Mammary epithelial cell (primary cell): ENCODE results near the gene GTPBP1.

Experiments
- CTCF ChIP-seq, 2 donors: IDR thresholded peaks in 1 of 2; conservative IDR thresholded peaks in 1 of 2; 2 replicates each; pipeline ENCODE4 v1.5.1; 2011 to 2012; ENCODE audit warnings: inconsistent platforms in 2 of 2, low read length in 2 of 2, mild to moderate bottlenecking in 2 of 2, control low read depth in 1 of 2, low read depth in 1 of 2; ENCODE audit not compliant: insufficient read depth in 1 of 2; ENCODE audit errors: extremely low read depth in 1 of 2
- EZH2 ChIP-seq: IDR thresholded peaks from 2 replicates; pipeline ENCODE4 v1.6.1; 2012; ENCODE audit warnings: low read length, inconsistent platforms, borderline replicate concordance

GRCh38 chr22:38709306-38709705, 3.6 kb downstream of the GTPBP1 start:
- TF ChIP-seq CTCF (conservative IDR thresholded peaks at IDR 0.05 in 1 of 2, IDR thresholded peaks at IDR 0.05 in 1 of 2; ENCODE audit: extremely low read depth in 1 of 2, insufficient read depth in 1 of 2, low read depth in 1 of 2, low read length in 2 of 2) (no peak), EZH2 (no peak)
